Endodermal cell (in vitro differentiated cells): ENCODE data around the gene CALHM3. TPM values are rescaled to one million over a fixed set of nuclear protein-coding genes. Genes with fewer than 3 reads are reported as not detected.

Experiments
- DNase-seq: peaks from one replicate; pipeline ENCODE4 v3.0.0-alpha.2; 2017
- H3K27ac ChIP-seq: 2 replicates; pipeline ENCODE4 v1.5.1; 2013; ENCODE audit warnings: mild to moderate bottlenecking, low read depth, low read length, moderate library complexity
- H3K27me3 ChIP-seq: 2 replicates; pipeline ENCODE4 v1.6.1; 2013; ENCODE audit warnings: mild to moderate bottlenecking, low read length, moderate library complexity; ENCODE audit not compliant: insufficient read depth, control insufficient read depth, poor library complexity, severe bottlenecking
- H3K36me3 ChIP-seq: 2 replicates; pipeline ENCODE4 v1.7.0; 2013; ENCODE audit warnings: mild to moderate bottlenecking, low read length, moderate library complexity; ENCODE audit not compliant: control insufficient read depth, insufficient read depth
- H3K4me1 ChIP-seq: one replicate; pipeline ENCODE4 v1.7.0; 2013; ENCODE audit warnings: low read length; ENCODE audit not compliant: control insufficient read depth, insufficient read depth
- H3K4me3 ChIP-seq: 2 replicates; pipeline ENCODE4 v1.5.1; 2013; ENCODE audit warnings: mild to moderate bottlenecking, low read length, moderate library complexity
- H3K9ac ChIP-seq: 2 replicates; pipeline ENCODE4 v1.6.1; 2013; ENCODE audit warnings: mild to moderate bottlenecking, low read length, moderate library complexity; ENCODE audit not compliant: poor library complexity, severe bottlenecking; ENCODE audit errors: extremely low read depth
- H3K9me3 ChIP-seq: 2 replicates; pipeline ENCODE4 v1.6.1; 2013; ENCODE audit warnings: mild to moderate bottlenecking, low read length, moderate library complexity; ENCODE audit not compliant: control insufficient read depth
- H3K27ac Mint-ChIP-seq: 2 replicates; pipeline ENCODE4 v1.8.0; 2020; ENCODE audit warnings: mixed read lengths
- H3K27me3 Mint-ChIP-seq: 2 replicates; pipeline ENCODE4 v1.8.0; 2021; ENCODE audit warnings: mild to moderate bottlenecking, mixed read lengths; ENCODE audit not compliant: insufficient read depth
- H3K36me3 Mint-ChIP-seq: 2 replicates; pipeline ENCODE4 v1.8.0; 2020; ENCODE audit warnings: low read depth, mixed read lengths
- H3K4me1 Mint-ChIP-seq: 2 replicates; pipeline ENCODE4 v1.8.0; 2020; ENCODE audit warnings: mixed read lengths
- H3K4me3 Mint-ChIP-seq: 2 replicates; pipeline ENCODE4 v1.8.0; 2020; ENCODE audit warnings: mild to moderate bottlenecking, moderate library complexity, mixed read lengths
- H3K9me3 Mint-ChIP-seq: 2 replicates; pipeline ENCODE4 v1.8.0; 2020; ENCODE audit warnings: mild to moderate bottlenecking, mixed read lengths
- CTCF ChIP-seq: fragments of 200-600 bp; sonication (generic); conservative IDR thresholded peaks from 2 replicates; pipeline ENCODE4 v1.5.0; 2021; ENCODE audit warnings: antibody characterized with exemption, mild to moderate bottlenecking
- WGBS, 2 experiments: methylation state at CpG; one replicate each; pipeline versions ENCODE4 v1.1.5 to v1.1.7; 2013; ENCODE audit warnings: missing lambda C conversion rate in 2 of 2, mixed read lengths in 1 of 2; ENCODE audit not compliant: insufficient coverage in 1 of 2, insufficient read length in 1 of 2; 5-methylcytosine and 5-hydroxymethylcytosine counted together
- total RNA-seq, 2 donors: library from RNA; stranded (reverse); fragmentation: NEBNext Ultra II Directional in 1 of 2; extraction: Animal tissue kit (Norgen Biotek cat#: 25700) in 1 of 2; gene quantifications; 2 replicates in 1 of 2; 3 replicates in 1 of 2; pipeline ENCODE4 v1.2.1, GENCODE V29; 2021

Gene CALHM3
- total RNA-seq, 2 donors from 2014 or later = not detected

- 95% methylated on average over 5 of the region's 5 CpGs; no CpG with 5 or more reads in 1 of the 2 experiments for WGBS, 2 experiments
- H3K36me3 ChIP-seq = peaks cover 86% of the 10 kb centered on the region
Observed at GRCh38 chr10:103423748-103424147, 55.3 kb downstream of the CALHM3 start.

More at GRCh38 chr10:103423748-103424147, 55.3 kb downstream of the CALHM3 start:
- no peak for DNase-seq
- no peaks in the 10 kb centered on the region for H3K9me3 ChIP-seq
- Mint-ChIP-seq H3K36me3 (peaks cover 86% of the 10 kb centered on the region), H3K4me3 (no peak overlapping the region), H3K9me3 (no peaks in the 10 kb centered on the region), H3K4me1 (no peaks in the 10 kb centered on the region), H3K27ac (no peak overlapping the region), H3K27me3 (no peaks in the 10 kb centered on the region)
- H3K27ac ChIP-seq = no peak overlapping the region
- H3K4me3 ChIP-seq = no peak overlapping the region
- H3K9ac ChIP-seq = no peak overlapping the region
- no peak for TF ChIP-seq CTCF
- H3K4me1 ChIP-seq = no peaks in the 10 kb centered on the region
- no peaks in the 10 kb centered on the region for H3K27me3 ChIP-seq

Other genes starting within 250 kb of the CALHM3 start
- gene RPEL1, start 233.4 kb downstream of the CALHM3 start, total RNA-seq = not detected
- 1 to 10 TPM; 3.3 to 3.4 TPM for gene INA, start 202.1 kb downstream of the CALHM3 start, total RNA-seq
- gene PCGF6, start 128.1 kb downstream of the CALHM3 start, total RNA-seq = 10 to 100 TPM; 18.9 to 20.5 TPM
- 10 to 100 TPM in 1 of 2 donors, 1 to 10 TPM in 1; 8.4 to 10.1 TPM for gene TAF5, start 111.3 kb downstream of the CALHM3 start, total RNA-seq
- 100 to 1,000 TPM; 360 to 396 TPM for gene ATP5MK, start 82.8 kb downstream of the CALHM3 start, total RNA-seq
- 10 to 100 TPM; 62.3 to 65.8 TPM for gene PDCD11, start 82.6 kb downstream of the CALHM3 start, total RNA-seq
- 1 to 10 TPM; 1.0 to 3.1 TPM for gene CALHM2, start 26.9 kb downstream of the CALHM3 start, total RNA-seq
- not detected for gene CALHM1, start 20.3 kb downstream of the CALHM3 start, total RNA-seq
- under 1 TPM; 0.37 to 0.38 TPM for gene NEURL1, start 14.5 kb upstream of the CALHM3 start, total RNA-seq